SK-N-SH treated with all-trans-retinoic acid at 6 μM for 48 hours (cell line): ENCODE measurements around the gene ZDHHC11.

Source experiments
- ATAC-seq: fragments of 200-7000 bp; cut with Tn5 transposase; 3 replicates; pipeline ENCODE4 v1.9.1; 2020; ENCODE audit warnings: mild to moderate bottlenecking, moderate library complexity
- BACH2 ChIP-seq: fragments of 250-450 bp; sonication (Bioruptor Pico); IDR thresholded peaks from 2 replicates; pipeline ENCODE4 v1.9.0; 2021; ENCODE audit warnings: mild to moderate bottlenecking, borderline replicate concordance
- CREB5 ChIP-seq: fragments of 250-450 bp; sonication (Bioruptor Pico); IDR thresholded peaks from 2 replicates; pipeline ENCODE4 v1.5.1; 2020; ENCODE audit warnings: low read depth, mild to moderate bottlenecking, moderate library complexity
- CSDC2 ChIP-seq: fragments of 250-450 bp; sonication (Bioruptor Pico); IDR thresholded peaks from 2 replicates; pipeline ENCODE4 v1.5.0; 2020; ENCODE audit warnings: mild to moderate bottlenecking, moderate library complexity
- CSRNP3 ChIP-seq: fragments of 250-450 bp; sonication (Bioruptor Pico); IDR thresholded peaks from 2 replicates; pipeline ENCODE4 v1.5.1; 2021; ENCODE audit warnings: mild to moderate bottlenecking, moderate library complexity
- ESRRG ChIP-seq: fragments of 250-450 bp; sonication (Bioruptor Pico); IDR thresholded peaks from 2 replicates; pipeline ENCODE4 v1.6.1; 2021; ENCODE audit warnings: mild to moderate bottlenecking
- GLIS3 ChIP-seq: fragments of 250-450 bp; sonication (Bioruptor Pico); IDR thresholded peaks from 2 replicates; pipeline ENCODE4 v1.5.0; 2020; ENCODE audit warnings: mild to moderate bottlenecking, moderate library complexity
- ISL1 ChIP-seq: fragments of 250-450 bp; sonication (Bioruptor Pico); IDR thresholded peaks from 2 replicates; pipeline ENCODE4 v2.1.2; 2022; ENCODE audit warnings: mild to moderate bottlenecking, moderate library complexity
- PPARA ChIP-seq: fragments of 250-450 bp; sonication (Bioruptor Pico); IDR thresholded peaks from 2 replicates; pipeline ENCODE4 v1.5.0; 2020; ENCODE audit warnings: mild to moderate bottlenecking, borderline replicate concordance
- RARB ChIP-seq: fragments of 250-450 bp; sonication (Bioruptor Pico); IDR thresholded peaks from 2 replicates; pipeline ENCODE4 v1.8.0; 2021; ENCODE audit warnings: mild to moderate bottlenecking, moderate library complexity
- SNAI2 ChIP-seq: fragments of 250-450 bp; sonication (Bioruptor Pico); IDR thresholded peaks from 2 replicates; pipeline ENCODE4 v1.5.0; 2020; ENCODE audit warnings: mild to moderate bottlenecking, moderate library complexity
- TOX ChIP-seq: fragments of 250-450 bp; sonication (Bioruptor Pico); IDR thresholded peaks from 2 replicates; pipeline ENCODE4 v1.8.0; 2021; ENCODE audit warnings: mild to moderate bottlenecking, moderate library complexity, borderline replicate concordance
- ZC3H10 ChIP-seq: fragments of 250-450 bp; sonication (Bioruptor Pico); IDR thresholded peaks from 2 replicates; pipeline ENCODE4 v1.5.1; 2021; ENCODE audit warnings: mild to moderate bottlenecking, moderate library complexity
- ZFP3 ChIP-seq: fragments of 250-450 bp; sonication (Bioruptor Pico); IDR thresholded peaks from 2 replicates; pipeline ENCODE4 v1.5.0; 2020; ENCODE audit warnings: mild to moderate bottlenecking, moderate library complexity
- ZNF565 ChIP-seq: fragments of 450-650 bp; formaldehyde crosslinking; conservative IDR thresholded peaks from 2 replicates; pipeline ENCODE4 v1.5.0; 2020; ENCODE audit warnings: low read depth, mild to moderate bottlenecking, moderate library complexity
- ZNF70 ChIP-seq: fragments of 450-650 bp; formaldehyde crosslinking; IDR thresholded peaks from 2 replicates; pipeline ENCODE4 v1.5.0; 2020; ENCODE audit warnings: mild to moderate bottlenecking, moderate library complexity
- TF ChIP-seq, protein P1 (sequence below): fragments of 250-450 bp; sonication (Bioruptor Pico); IDR thresholded peaks from 2 replicates; pipeline ENCODE4 v1.8.0; 2021; ENCODE audit warnings: low read depth, mild to moderate bottlenecking, moderate library complexity, borderline replicate concordance
- TF ChIP-seq, protein P2 (sequence below): fragments of 250-450 bp; sonication (Bioruptor Pico); IDR thresholded peaks from 2 replicates; pipeline ENCODE4 v1.5.0; 2020; ENCODE audit warnings: mild to moderate bottlenecking, moderate library complexity
- TF ChIP-seq, protein P3 (sequence below): fragments of 250-450 bp; sonication (Bioruptor Pico); IDR thresholded peaks from 2 replicates; pipeline ENCODE4 v1.8.0; 2020; ENCODE audit warnings: mild to moderate bottlenecking, moderate library complexity, borderline replicate concordance

The ZDHHC11 gene

DNA sequence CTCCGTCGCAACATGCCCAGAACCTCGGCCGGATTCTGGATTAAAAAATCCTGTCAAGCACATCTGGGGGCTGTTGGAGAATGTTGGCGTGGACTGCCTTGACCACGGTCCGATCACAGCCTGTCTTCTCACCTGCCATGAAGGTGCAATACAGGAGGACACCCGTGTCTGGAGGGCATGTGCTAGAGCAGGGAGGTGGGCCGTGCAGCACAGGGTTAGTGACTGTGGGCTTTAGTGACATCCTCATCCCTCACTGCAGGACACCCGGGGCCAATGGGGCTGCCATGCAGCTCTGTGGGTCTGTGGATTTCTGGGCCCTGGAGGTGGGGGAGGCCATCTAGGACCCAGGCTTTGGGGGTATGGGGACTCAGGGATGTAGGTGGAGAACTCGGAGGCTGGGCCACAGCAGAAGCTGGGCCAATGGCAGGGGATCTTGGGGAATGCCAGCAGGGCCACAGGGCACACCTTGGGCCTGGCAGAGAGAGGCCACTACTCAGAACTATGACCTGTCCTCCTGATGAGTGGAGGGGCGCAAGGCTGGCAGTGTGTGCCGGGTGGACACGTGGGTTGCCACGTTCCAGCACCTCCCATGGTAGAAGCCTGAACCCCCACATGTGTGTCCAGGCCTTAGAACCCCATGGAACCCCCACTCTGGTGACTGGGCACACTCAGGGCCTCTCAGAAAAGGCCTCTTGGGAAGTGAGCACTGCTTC is 89.6 kb downstream of the ZDHHC11 start:
- TF ChIP-seq ZFP3 (CRISPR knock-in tag) (no peak), PPARA (CRISPR knock-in tag) (no peak), TOX (CRISPR knock-in tag) (no peak), CREB5 (CRISPR knock-in tag) (no peak), BACH2 (CRISPR knock-in tag) (no peak), ISL1 (CRISPR knock-in tag) (no peak), CSRNP3 (CRISPR knock-in tag) (no peak), CSDC2 (CRISPR knock-in tag) (no peak), ESRRG (no peak), RARB (no peak), GLIS3 (CRISPR knock-in tag) (no peak), ZNF70 (CRISPR knock-in tag) (no peak)
- TF ChIP-seq, protein P1, sequence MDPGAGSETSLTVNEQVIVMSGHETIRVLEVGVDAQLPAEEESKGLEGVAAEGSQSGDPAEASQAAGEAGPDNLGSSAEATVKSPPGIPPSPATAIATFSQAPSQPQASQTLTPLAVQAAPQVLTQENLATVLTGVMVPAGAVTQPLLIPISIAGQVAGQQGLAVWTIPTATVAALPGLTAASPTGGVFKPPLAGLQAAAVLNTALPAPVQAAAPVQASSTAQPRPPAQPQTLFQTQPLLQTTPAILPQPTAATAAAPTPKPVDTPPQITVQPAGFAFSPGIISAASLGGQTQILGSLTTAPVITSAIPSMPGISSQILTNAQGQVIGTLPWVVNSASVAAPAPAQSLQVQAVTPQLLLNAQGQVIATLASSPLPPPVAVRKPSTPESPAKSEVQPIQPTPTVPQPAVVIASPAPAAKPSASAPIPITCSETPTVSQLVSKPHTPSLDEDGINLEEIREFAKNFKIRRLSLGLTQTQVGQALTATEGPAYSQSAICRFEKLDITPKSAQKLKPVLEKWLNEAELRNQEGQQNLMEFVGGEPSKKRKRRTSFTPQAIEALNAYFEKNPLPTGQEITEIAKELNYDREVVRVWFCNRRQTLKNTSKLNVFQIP (CRISPR knock-in tag) = no peak
- TF ChIP-seq, protein P2, sequence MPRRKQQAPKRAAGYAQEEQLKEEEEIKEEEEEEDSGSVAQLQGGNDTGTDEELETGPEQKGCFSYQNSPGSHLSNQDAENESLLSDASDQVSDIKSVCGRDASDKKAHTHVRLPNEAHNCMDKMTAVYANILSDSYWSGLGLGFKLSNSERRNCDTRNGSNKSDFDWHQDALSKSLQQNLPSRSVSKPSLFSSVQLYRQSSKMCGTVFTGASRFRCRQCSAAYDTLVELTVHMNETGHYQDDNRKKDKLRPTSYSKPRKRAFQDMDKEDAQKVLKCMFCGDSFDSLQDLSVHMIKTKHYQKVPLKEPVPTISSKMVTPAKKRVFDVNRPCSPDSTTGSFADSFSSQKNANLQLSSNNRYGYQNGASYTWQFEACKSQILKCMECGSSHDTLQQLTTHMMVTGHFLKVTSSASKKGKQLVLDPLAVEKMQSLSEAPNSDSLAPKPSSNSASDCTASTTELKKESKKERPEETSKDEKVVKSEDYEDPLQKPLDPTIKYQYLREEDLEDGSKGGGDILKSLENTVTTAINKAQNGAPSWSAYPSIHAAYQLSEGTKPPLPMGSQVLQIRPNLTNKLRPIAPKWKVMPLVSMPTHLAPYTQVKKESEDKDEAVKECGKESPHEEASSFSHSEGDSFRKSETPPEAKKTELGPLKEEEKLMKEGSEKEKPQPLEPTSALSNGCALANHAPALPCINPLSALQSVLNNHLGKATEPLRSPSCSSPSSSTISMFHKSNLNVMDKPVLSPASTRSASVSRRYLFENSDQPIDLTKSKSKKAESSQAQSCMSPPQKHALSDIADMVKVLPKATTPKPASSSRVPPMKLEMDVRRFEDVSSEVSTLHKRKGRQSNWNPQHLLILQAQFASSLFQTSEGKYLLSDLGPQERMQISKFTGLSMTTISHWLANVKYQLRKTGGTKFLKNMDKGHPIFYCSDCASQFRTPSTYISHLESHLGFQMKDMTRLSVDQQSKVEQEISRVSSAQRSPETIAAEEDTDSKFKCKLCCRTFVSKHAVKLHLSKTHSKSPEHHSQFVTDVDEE (CRISPR knock-in tag) = no peak
- TF ChIP-seq, protein P3, sequence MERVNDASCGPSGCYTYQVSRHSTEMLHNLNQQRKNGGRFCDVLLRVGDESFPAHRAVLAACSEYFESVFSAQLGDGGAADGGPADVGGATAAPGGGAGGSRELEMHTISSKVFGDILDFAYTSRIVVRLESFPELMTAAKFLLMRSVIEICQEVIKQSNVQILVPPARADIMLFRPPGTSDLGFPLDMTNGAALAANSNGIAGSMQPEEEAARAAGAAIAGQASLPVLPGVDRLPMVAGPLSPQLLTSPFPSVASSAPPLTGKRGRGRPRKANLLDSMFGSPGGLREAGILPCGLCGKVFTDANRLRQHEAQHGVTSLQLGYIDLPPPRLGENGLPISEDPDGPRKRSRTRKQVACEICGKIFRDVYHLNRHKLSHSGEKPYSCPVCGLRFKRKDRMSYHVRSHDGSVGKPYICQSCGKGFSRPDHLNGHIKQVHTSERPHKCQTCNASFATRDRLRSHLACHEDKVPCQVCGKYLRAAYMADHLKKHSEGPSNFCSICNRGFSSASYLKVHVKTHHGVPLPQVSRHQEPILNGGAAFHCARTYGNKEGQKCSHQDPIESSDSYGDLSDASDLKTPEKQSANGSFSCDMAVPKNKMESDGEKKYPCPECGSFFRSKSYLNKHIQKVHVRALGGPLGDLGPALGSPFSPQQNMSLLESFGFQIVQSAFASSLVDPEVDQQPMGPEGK = no peak
- TF ChIP-seq, all 23 proteins: peak for 0
- no peak for ATAC-seq

GRCh38 chr5:760363-761058 is 90.3 kb downstream of the ZDHHC11 start:
- TF ChIP-seq SNAI2 (CRISPR knock-in tag) (no peak), GLIS3 (CRISPR knock-in tag) (no peak), CSRNP3 (CRISPR knock-in tag) (no peak), ZNF565 (no peak), ZC3H10 (CRISPR knock-in tag) (no peak)
- no peak for ATAC-seq
